Measurements from ENCODE around the gene REXO2. TPM values are rescaled to one million over a fixed set of nuclear protein-coding genes. Genes with fewer than 3 reads are reported as not detected.

REXO2 gene
- total and polyA plus RNA-seq, 8 donors, result 67.8 to 245 (median 122) TPM

DNA sequence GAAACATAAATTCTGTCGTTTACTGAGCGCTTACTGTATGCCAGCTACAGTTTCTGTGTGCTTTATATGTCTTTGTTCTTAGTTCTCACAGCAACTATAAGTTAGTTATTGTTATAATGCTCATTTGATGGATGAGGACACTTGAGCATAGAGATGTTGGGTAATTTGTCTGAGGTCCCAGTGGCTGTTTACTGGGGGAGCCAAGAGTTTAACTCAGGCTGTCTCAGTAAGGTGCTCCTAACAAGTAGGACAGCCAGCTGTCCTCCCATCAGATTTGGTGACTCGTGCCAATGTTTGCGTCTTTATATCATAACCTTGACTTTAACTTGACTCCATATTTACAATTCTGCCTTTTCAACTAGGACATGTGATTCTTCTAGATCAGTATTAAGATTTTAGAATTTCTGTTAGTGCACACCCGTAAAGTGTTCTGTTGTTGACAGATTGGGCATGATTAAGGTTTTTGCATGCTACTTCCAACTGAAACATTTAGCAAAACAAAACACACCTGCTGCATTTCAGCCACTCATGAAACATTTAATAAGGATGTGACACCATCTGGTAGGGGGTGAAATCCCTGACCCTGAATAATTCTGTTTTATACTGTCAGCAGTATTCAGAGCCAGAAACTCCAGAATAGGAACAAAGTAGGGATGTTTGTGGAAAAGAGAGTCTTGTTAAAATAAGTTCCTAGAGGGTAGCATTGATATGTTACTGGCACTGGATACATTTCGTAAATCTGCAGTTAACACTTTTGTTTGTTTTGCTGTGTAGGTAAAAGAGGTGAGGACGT, 1.9 kb downstream of the REXO2 start:
- peak overlapping the region in 3 of 4 donors; percentile 88 to 95 (median 91) for H3K4me3 ChIP-seq
- TF ChIP-seq POLR2A (IDR thresholded peaks at IDR 0.05) (no peak), POLR2AphosphoS5 (IDR thresholded peaks at IDR 0.05) (no peak), EP300 (IDR thresholded peaks at IDR 0.05) (no peak)
- TF ChIP-seq, protein P1, sequence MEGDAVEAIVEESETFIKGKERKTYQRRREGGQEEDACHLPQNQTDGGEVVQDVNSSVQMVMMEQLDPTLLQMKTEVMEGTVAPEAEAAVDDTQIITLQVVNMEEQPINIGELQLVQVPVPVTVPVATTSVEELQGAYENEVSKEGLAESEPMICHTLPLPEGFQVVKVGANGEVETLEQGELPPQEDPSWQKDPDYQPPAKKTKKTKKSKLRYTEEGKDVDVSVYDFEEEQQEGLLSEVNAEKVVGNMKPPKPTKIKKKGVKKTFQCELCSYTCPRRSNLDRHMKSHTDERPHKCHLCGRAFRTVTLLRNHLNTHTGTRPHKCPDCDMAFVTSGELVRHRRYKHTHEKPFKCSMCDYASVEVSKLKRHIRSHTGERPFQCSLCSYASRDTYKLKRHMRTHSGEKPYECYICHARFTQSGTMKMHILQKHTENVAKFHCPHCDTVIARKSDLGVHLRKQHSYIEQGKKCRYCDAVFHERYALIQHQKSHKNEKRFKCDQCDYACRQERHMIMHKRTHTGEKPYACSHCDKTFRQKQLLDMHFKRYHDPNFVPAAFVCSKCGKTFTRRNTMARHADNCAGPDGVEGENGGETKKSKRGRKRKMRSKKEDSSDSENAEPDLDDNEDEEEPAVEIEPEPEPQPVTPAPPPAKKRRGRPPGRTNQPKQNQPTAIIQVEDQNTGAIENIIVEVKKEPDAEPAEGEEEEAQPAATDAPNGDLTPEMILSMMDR (IDR thresholded peaks at IDR 0.05), result no peak
- WGBS, 5 donors, result 45 to 64% (median 57%) methylated on average over 7 of the region's 7 CpGs

DNA sequence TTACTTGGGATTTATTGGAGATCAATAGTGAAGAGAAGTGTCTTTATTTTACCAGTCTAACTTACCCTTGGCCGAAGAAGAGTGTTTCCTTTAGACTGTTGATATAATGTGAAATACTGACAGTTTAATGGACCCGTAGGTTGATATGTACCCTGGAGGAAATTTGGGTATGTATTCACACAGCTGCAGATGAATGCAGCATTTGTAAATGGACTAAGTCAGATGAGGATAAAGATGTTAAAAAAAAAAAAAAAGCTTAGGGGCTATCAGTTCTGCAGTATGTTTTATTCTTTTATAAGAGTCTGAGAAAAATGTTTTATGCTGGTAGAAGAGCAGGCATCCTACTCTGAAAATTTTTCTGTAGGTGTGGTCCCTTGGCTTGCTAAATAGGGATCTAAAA, 2.7 kb downstream of the REXO2 start:
- 66 to 88% (median 76%) methylated on average over 2 of the region's 2 CpGs for WGBS, 5 donors

More for the DNA sequence above, 1.9 kb downstream of the REXO2 start:
- peaks cover 0 to 23% (median 19%) of the 10 kb centered on the region in 4 donors for H3K36me3 ChIP-seq
- H3K4me1 ChIP-seq, result peaks cover 20 to 40% (median 27%) of the 10 kb centered on the region in 4 donors
- intact Hi-C loops (cut with DNase I; ENCODE audit: low total_unique reads), result no loop called here
- H3K27me3 ChIP-seq, result no peaks in the 10 kb centered on the region
- H3K9me3 ChIP-seq, result no peaks in the 10 kb centered on the region
- H3K27ac ChIP-seq, result peak overlapping the region in 4 of 5 donors; percentile 76 to 92 (median 88)
- peak in 1 of 2 donors; percentile 19 for DNase-seq

DNA sequence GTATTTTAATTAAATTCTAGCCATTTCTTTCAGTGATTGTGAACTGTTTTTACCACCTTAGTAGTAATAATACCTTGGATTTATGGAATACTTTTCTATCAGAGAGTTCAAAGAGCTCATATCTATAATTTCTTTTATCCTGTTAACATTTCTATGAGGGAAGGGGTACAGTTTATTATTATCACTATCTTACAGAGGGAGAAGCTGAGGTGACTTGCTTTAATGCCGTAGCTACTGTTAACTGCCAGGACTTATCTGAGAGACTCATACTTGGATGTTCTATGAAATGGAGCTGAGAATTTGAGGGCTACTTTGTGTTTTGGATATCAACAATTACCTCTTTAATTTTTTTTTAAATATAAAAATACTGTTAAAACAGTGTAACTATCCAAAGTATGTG, 3.3 kb downstream of the REXO2 start:
- Histone ChIP-seq H3K27me3 (no peaks in the 10 kb centered on the region), H3K9me3 (no peaks in the 10 kb centered on the region), H3K4me1 (peaks cover 20 to 40% (median 27%) of the 10 kb centered on the region in 4 donors), H3K36me3 (peaks cover 0 to 30% (median 26%) of the 10 kb centered on the region in 4 donors), H3K4me3 (no peak overlapping the region), H3K27ac (no peak overlapping the region)
- no peak for DNase-seq
- WGBS, 5 donors, result 77 to 90% (median 84%) methylated on average over 1 of the region's 1 CpG
- intact Hi-C loops (cut with DNase I; ENCODE audit: low total_unique reads), result no loop called here
- TF ChIP-seq EP300 (IDR thresholded peaks at IDR 0.05), result no peak
- TF ChIP-seq POLR2AphosphoS5 (IDR thresholded peaks at IDR 0.05), result no peak
- TF ChIP-seq POLR2A (IDR thresholded peaks at IDR 0.05), result no peak
- TF ChIP-seq, protein P1 (IDR thresholded peaks at IDR 0.05), result no peak

More for the DNA sequence above, 2.7 kb downstream of the REXO2 start:
- H3K36me3 ChIP-seq, result peaks cover 0 to 29% (median 25%) of the 10 kb centered on the region in 4 donors
- H3K9me3 ChIP-seq, result no peaks in the 10 kb centered on the region
- H3K27me3 ChIP-seq, result no peaks in the 10 kb centered on the region
- H3K27ac ChIP-seq, result peak overlapping the region in 1 of 5 donors; percentile 92
- DNase-seq, result no peak
- no peak overlapping the region for H3K4me3 ChIP-seq
- H3K4me1 ChIP-seq, result peaks cover 20 to 40% (median 27%) of the 10 kb centered on the region in 4 donors
- TF ChIP-seq POLR2AphosphoS5 (IDR thresholded peaks at IDR 0.05) (no peak), EP300 (IDR thresholded peaks at IDR 0.05) (no peak), POLR2A (IDR thresholded peaks at IDR 0.05) (no peak)
- TF ChIP-seq, protein P1 (IDR thresholded peaks at IDR 0.05), result no peak
- intact Hi-C loops (cut with DNase I; ENCODE audit: low total_unique reads), result no loop called here

DNA sequence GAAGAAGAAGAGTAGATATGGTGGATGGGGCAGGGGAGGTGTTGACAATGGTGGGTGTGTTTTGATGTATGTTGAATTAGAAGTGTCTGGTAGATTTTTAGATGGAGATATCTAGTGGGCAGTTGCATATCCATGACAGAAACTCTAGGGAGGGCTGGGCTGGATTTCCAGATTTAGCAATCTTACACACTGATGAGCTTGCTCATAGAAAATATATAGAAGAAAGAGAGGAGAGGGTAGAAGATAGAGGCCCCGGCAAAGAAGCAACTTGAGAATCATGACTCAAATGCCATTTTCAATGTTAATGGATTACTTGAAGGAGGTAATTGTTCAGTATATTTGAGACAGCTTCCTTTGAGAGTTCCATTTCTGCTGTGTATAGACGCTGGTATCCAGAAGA, 8.2 kb downstream of the REXO2 start:
- no peak overlapping the region for H3K27ac ChIP-seq
- no peak for DNase-seq
- no peak overlapping the region for H3K4me3 ChIP-seq
- no peaks in the 10 kb centered on the region for H3K9me3 ChIP-seq
- peaks cover 10 to 69% (median 61%) of the 10 kb centered on the region in 4 donors for H3K36me3 ChIP-seq
- H3K27me3 ChIP-seq, result no peaks in the 10 kb centered on the region
- 89 to 94% (median 93%) methylated on average over 2 of the region's 2 CpGs for WGBS, 5 donors
- H3K4me1 ChIP-seq, result peaks cover 0 to 21% (median 4%) of the 10 kb centered on the region in 4 donors
- TF ChIP-seq, protein P1 (IDR thresholded peaks at IDR 0.05), result no peak
- TF ChIP-seq POLR2A (IDR thresholded peaks at IDR 0.05) (no peak), POLR2AphosphoS5 (IDR thresholded peaks at IDR 0.05) (no peak), EP300 (IDR thresholded peaks at IDR 0.05) (no peak)
- intact Hi-C loops (cut with DNase I; ENCODE audit: low total_unique reads), result no loop called here
